Measurements from ENCODE around the gene CLOCK. TPM values are rescaled to one million over a fixed set of nuclear protein-coding genes. Genes with fewer than 3 reads are reported as not detected.
A peak's percentile ranks its signal among the peaks of the same experiment; 100 is the strongest.

Gene CLOCK
- total RNA-seq, 1 donor from 2014 or later = 20.4 TPM

GRCh38 chr4:55543858-55544257, 2.9 kb downstream of the CLOCK start:
- H3K27ac Mint-ChIP-seq (ENCODE audit: unreplicated experiment) = peak overlapping the region; percentile 48
- no peak for DNase-seq (ENCODE audit: extremely low spot score, unreplicated experiment)
- peak; percentile 31 for TF ChIP-seq CTCF (IDR thresholded peaks at IDR 0.05)
- no peak overlapping the region for H3K4me3 Mint-ChIP-seq (ENCODE audit: unreplicated experiment)
- no peaks in the 10 kb centered on the region for H3K36me3 Mint-ChIP-seq (ENCODE audit: unreplicated experiment)
- H3K9me3 Mint-ChIP-seq (ENCODE audit: unreplicated experiment) = no peaks in the 10 kb centered on the region
- peaks cover 34% of the 10 kb centered on the region for H3K4me1 Mint-ChIP-seq (ENCODE audit: unreplicated experiment)
- no peaks in the 10 kb centered on the region for H3K27me3 Mint-ChIP-seq (ENCODE audit: unreplicated experiment)

GRCh38 chr4:55540271-55540670, 6.4 kb downstream of the CLOCK start:
- Mint-ChIP-seq H3K27me3 (ENCODE audit: unreplicated experiment) (no peaks in the 10 kb centered on the region), H3K4me1 (ENCODE audit: unreplicated experiment) (peaks cover 26% of the 10 kb centered on the region), H3K27ac (ENCODE audit: unreplicated experiment) (no peak overlapping the region), H3K4me3 (ENCODE audit: unreplicated experiment) (no peak overlapping the region), H3K36me3 (ENCODE audit: unreplicated experiment) (peaks cover 2% of the 10 kb centered on the region), H3K9me3 (ENCODE audit: unreplicated experiment) (peaks cover 5% of the 10 kb centered on the region)
- no peak for TF ChIP-seq CTCF (IDR thresholded peaks at IDR 0.05)
- DNase-seq (ENCODE audit: extremely low spot score, unreplicated experiment) = no peak

GRCh38 chr4:55539658-55540057, 7.1 kb downstream of the CLOCK start:
- no peak for DNase-seq (ENCODE audit: extremely low spot score, unreplicated experiment)
- H3K4me3 Mint-ChIP-seq (ENCODE audit: unreplicated experiment) = no peak overlapping the region
- H3K27me3 Mint-ChIP-seq (ENCODE audit: unreplicated experiment) = no peaks in the 10 kb centered on the region
- peaks cover 2% of the 10 kb centered on the region for H3K36me3 Mint-ChIP-seq (ENCODE audit: unreplicated experiment)
- H3K27ac Mint-ChIP-seq (ENCODE audit: unreplicated experiment) = no peak overlapping the region
- TF ChIP-seq CTCF (IDR thresholded peaks at IDR 0.05) = no peak
- H3K9me3 Mint-ChIP-seq (ENCODE audit: unreplicated experiment) = peaks cover 5% of the 10 kb centered on the region
- peaks cover 21% of the 10 kb centered on the region for H3K4me1 Mint-ChIP-seq (ENCODE audit: unreplicated experiment)

GRCh38 chr4:55538531-55538930, 8.2 kb downstream of the CLOCK start:
- TF ChIP-seq CTCF (IDR thresholded peaks at IDR 0.05) = no peak
- Mint-ChIP-seq H3K9me3 (ENCODE audit: unreplicated experiment) (peaks cover 8% of the 10 kb centered on the region), H3K36me3 (ENCODE audit: unreplicated experiment) (peaks cover 9% of the 10 kb centered on the region), H3K4me3 (ENCODE audit: unreplicated experiment) (no peak overlapping the region), H3K4me1 (ENCODE audit: unreplicated experiment) (peaks cover 10% of the 10 kb centered on the region), H3K27me3 (ENCODE audit: unreplicated experiment) (no peaks in the 10 kb centered on the region), H3K27ac (ENCODE audit: unreplicated experiment) (no peak overlapping the region)
- no peak for DNase-seq (ENCODE audit: extremely low spot score, unreplicated experiment)

GRCh38 chr4:55534306-55534705, 12.4 kb downstream of the CLOCK start:
- Mint-ChIP-seq H3K36me3 (ENCODE audit: unreplicated experiment) (peaks cover 33% of the 10 kb centered on the region), H3K27ac (ENCODE audit: unreplicated experiment) (no peak overlapping the region), H3K9me3 (ENCODE audit: unreplicated experiment) (peaks cover 25% of the 10 kb centered on the region), H3K4me1 (ENCODE audit: unreplicated experiment) (peaks cover 2% of the 10 kb centered on the region), H3K27me3 (ENCODE audit: unreplicated experiment) (no peaks in the 10 kb centered on the region), H3K4me3 (ENCODE audit: unreplicated experiment) (no peak overlapping the region)
- DNase-seq (ENCODE audit: extremely low spot score, unreplicated experiment) = no peak
- no peak for TF ChIP-seq CTCF (IDR thresholded peaks at IDR 0.05)
